Dermis blood vessel endothelial cell (primary cell): ENCODE data around the gene EN2. TPM values are rescaled to one million over a fixed set of nuclear protein-coding genes. Genes with fewer than 3 reads are reported as not detected.

ENCODE experiments used
- DNase-seq: peaks from one replicate; pipeline ENCODE4 v3.0.0; 2010
- total RNA-seq: library from RNA; depleted of rRNA; stranded (reverse); fragments of >200 nt; gene quantifications from 2 replicates; pipeline ENCODE4 v1.2.3, GENCODE V29; 2014

EN2 gene
- total RNA-seq, 1 donor from 2014 or later = not detected

DNA sequence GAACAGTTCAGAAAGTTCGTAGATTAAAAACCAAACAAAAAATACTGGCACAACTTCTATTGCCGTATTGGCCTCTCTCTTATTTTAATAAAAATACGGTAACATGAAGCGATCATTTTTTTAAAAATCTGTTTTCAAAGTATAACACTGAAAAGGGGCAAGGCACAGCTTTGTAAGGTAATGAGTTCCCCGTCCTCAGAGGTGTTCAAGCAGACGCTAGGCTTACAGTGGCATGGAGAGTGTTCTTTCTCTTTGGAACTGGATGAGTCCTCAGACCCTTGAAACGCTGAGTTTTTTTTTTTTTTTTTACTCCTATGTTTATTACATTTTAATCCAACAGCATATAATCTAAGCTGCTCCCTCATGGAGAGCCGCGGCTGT is 7.8 kb downstream of the EN2 start:
- no peak for DNase-seq

DNA sequence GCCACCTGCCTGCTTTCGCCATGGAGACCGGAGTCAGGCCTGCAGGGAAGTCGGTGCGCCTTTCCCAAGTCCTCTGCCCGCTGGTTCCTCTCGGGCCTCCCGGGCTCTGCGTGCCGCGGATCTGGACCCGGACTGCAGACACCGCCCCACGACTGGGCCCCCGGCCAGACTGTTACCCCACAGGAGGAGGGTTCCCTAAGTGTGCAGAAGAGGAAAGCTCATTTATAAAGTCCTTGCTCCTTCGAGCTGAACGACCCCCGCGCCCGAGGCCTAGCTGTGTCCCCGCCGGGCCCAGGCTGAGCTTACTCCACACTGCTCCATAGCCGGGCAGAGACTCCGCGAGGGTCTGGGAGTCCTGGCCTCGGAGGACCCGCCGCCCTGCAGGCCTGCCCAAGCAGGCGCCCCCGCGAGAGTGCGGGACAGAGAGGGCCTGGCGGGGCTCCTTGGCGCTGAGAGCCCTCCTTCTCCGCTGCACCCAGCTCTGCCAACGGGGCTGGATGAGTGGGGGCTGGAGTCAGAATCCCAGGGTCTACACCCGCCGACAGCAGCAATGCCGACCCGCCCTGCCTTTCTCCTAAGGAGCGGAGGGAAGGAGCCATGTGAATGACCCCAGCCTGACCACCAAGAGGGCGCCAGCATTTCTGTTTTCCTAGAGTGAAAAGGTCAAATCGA is 8.3 kb downstream of the EN2 start:
- DNase-seq = no peak

DNA sequence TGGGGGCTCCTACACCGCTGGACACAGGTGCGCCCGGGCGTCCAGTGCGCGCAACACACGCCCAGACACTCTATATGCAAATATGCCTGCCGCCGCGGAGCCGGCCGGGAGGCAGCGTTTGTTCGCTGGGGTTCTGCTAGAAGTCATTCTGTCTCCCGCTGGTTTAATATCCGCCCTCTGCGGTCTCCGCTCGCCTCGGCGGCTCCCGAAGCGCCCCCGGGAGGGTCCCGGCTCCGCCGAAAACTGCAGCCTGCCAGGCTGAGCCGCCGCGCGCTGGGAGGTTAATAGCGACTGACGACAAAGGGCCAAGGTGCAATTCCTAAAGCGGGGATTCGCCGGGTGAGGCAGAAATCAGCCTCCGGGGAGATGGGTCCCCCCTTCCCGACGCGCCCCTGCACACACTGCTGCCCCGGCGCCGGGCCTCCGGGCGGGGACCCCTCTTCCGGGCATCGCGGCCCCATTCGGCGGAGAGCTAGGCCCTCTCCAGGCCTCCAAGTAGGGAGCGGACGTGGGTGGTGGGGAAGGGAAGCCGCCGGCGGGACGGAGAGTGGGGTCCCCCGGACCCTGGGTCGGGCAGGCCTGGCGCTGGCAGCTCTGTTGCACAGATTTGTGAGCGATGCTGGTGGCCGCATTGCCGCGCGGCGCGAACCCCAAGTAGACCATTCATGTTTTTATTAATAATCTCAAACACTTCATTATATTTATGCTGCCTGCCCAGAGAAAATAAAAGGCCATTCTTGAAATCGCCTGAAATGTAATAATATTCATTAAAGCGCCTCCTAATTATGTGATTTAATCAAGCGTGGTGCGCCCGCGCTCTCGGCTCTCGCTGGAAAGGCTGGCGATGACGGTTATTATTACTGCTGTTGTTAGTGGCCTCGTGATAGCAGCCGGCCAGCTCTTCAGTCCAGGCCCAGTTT is 9.1 kb downstream of the EN2 start:
- DNase-seq = no peak

DNA sequence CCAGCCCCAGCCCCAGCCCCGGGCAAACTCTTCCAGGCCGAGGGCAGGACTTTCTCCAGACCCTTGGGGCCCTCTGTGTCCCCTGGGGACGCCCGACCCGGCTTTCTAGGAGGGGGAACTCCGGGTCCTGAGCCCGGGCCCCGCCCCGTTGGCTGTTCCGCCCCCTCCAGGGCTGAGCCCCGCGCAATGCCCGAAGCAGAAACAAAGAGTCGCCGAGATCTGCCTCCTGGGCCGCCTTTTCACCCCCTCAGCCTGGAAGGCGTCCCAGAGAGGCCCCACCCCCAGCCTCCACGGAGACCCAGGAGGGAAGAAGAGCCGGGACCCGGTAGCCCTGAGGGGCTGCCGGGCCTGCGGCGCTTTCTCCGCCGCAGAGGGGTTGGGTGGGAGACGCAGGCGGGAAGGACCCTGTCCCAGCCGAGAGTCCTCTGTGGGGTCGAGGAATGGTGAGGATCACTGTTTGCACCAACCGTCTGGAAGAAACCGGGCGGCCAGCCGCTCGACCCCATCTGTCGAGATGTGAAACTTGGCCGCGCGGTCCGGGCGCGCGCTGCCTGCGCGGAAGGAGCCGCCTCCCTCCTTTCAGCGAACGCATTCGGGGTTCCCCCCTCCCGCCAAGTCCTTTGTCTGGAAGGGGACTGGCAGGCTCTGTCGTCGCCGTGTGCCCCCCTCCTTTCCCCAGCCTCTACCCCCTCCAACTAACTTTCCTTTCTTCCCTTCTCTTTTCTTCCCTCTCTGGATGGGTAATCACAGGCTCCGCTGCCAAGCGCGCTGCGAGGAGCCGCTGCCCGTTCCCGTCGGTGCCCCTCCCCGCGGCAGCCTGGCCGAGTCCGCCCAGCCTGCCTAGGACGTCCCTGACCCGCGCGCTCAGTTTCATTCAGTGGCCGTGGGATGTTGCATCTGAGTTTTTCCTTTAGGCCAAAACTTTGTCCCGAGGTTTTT is 10.2 kb downstream of the EN2 start:
- DNase-seq = no peak

DNA sequence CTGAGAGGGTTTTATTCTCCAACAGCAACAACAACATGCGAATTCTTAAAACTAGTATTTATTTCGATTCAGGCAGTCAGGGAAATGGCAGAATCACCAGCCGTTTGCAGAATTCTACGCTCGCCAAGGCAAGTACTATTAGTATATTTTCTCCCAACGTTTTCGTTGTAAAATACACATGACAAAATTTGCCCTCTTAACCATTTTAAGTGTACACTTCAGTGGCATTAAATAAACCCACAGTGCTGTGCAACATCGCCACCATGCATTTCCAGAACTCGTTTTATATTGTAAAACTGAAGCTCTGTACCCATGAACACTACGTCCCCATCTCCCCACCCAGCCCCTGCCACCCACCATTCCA is 10.8 kb downstream of the EN2 start:
- no peak for DNase-seq

DNA sequence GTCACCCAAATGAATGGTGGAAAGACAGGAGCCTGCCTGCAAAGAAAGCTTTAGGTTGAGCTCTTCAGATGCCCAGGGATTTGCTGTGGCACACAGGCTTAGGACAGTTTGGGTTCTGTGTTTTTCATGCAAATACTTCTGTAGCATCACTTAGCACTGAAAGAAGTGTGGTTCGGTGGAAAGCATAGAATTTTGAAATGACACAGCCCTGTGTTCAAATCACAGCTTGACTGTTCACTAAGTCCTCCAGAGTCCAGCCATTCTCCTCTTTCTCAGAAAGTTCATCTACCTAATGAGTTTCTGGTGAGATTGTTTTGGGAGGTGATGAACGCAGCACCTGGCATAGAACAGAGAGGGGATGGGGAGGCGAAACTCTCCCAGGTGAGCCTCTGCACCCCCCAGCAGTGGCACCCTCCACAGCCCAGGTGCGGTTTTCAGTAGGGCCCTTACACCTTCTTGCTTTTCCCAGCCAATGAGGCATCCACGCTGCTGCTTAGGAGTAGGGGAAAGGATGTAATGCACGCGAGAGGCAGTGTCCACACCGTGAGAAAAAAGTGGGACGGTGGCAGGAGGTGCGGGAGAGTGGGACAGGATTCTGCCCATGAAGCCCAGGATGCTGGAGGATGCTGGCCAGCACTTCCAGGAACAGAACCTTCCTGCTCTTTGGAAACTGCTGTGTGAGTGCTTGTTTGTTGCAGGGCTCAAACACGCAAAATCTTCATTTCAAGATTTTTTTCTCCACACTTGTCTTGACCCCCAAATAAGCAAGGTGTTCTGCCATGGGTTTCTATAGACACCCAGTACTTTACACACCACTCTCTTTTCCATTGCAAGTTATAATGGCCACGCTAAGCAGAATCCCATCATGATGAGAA is 11.6 kb downstream of the EN2 start:
- no peak for DNase-seq

DNA sequence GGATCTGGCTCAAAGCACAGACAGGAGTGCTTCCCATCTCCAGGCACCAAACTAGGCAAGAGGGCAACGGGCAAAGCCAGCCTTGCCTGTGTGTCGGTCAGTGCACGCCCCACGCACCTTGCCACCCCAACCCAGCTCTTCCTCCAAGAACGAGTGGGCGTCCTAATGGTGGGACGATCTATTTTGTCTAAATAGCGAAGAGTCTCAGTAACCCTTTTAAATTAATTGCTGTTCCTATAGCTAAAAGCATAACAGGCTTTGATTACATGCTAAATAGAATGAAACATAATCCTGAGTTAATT is 12.2 kb downstream of the EN2 start:
- no peak for DNase-seq

DNA sequence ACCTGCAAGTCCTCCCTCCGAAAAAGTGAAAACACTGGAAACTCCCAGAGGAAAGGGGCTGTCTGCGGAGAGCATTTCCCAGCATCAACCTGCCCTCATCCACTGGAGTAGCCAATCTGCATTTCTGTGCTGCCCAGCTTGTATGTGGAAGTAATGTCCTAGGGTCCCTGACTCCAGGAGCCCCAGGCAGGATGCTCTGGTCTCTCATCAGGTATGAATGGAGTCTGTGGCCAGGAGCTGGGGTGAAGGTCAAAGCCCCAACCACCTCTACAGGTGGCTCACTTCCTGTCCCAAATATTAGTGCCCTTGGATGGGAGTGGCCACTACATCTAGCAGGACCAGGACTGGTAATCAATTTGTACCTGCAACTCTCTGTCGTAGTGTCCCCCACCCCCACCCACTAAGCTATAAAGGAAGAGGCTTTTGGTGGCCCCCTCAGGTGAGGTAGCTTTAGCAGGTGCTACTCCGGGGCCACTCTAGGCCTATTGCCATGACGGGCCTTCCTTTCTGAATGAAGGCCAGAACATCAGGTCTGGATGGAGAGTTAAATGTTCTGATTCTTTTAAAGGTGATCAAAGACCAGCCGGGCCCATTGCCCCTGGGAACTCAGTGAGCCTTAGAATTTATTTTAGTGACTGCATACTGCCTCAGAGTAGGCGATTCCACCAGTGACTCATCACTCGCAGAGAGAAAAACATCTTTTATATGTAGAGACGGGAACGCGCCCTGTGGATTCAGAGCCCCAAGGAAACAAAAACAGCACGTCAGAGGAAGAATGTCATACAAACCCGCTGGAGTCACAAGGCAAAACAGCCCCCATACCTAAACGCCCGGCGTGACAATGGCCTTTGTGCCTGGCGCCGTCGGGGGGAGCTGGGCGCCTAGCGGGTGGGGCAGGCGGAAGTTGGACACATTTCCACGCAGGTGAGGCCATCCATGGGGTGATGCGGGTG is 13.0 kb downstream of the EN2 start:
- no peak for DNase-seq

DNA sequence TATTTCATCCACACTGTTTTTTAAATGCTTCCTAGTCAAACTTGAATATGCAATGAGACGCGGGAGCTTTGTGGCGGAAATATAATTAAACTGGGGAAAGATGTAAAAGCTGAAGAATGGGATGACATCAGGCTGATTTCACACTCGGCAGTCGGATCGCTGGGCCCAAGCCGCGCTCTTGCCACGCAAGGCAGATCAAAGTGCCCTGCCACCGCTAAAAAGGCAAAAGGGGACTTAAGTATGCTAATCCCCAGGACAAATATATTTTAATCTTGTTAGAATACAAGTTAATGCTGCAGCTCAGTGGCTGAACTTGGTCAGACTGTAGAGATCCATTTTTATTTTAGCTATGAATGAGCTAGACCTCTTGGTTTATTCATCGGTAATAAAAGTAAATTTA is 13.8 kb downstream of the EN2 start:
- no peak for DNase-seq

DNA sequence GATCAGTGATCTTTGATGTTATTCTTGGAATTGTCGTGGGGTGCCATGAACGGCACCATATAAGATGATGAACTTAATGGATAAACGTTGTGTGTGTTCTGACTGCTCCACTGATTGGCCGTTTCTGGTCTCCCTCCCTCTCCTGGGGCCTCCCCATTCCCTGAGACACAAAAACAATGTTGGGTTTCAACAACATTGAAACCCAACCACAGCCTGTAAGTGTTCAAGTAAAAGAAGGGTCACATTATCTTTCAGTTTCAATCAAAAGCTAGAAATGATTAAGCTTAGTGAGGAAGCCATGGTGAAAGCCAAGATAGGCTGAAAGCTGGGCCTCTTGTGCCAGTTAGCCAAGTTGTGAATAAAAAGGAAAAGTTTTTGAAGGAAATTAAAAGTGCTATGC is 19.5 kb downstream of the EN2 start:
- no peak for DNase-seq

DNA sequence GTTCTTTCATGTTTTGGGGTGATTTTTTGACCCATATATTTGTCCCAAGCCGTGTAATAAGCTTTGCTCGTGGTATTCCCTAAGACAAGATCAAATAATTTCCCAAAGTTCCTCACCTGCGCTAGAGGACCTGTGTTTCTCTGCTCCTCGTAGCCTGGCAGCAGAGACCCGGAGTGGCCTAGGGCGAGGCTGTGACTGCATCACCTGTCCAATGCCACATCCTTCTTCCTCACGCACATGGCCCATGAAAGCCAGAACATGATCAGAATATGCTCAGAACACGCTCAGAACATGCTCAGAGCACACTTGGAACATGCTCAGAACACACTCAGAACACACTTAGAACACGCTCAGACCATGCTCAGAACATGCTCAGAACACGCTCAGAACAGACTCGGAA is 23.8 kb downstream of the EN2 start:
- no peak for DNase-seq

DNA sequence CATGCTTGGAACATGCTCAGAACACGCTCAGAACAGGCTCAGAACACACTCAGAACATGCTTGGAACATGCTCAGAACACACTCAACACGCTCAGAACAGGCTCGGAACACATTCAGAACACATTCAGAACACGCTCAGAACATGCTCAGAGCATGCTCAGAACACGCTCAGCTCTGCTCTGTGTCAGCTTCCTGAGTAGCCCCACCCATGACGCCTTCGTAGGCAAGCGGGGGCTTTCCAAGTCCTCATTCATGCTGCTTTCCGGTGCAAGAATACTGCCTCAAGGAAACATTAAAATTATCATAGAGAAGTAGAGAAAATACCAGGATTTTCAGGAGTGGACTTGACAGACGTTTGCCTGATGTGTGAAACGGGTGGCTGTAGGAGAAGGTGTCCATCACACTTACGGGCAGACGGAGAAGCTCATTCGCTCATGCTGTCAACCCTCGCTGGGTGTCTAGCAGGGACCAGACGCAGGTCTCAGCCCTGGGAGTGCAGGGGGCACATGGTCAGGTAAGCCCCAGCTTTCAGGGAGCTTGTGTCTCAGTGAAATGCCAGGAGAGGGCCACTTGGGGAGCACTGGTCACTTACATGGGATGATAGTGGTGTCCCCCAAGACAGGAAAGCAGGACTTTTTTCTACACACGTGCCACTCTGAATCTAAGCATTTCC is 24.7 kb downstream of the EN2 start:
- DNase-seq = no peak

DNA sequence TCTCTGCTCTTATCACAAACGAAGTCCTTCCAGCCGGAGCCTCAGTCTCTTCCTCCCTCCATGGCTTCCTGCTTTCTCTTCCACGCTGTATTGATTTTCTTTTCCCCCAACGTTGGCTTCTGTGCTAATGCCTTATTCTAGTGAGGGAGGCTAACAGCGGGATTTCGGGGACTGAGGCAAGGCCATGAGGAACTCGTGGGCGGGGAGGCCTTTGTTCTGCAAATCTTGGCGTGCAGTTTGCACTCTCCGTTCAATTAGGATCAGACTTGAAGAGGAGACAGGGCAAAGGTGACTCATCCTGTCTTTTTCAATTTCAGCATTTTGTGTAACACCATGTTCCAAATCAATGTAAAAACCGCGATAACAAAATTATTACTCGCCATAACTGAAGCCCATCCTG is 25.3 kb downstream of the EN2 start:
- DNase-seq = no peak

DNA sequence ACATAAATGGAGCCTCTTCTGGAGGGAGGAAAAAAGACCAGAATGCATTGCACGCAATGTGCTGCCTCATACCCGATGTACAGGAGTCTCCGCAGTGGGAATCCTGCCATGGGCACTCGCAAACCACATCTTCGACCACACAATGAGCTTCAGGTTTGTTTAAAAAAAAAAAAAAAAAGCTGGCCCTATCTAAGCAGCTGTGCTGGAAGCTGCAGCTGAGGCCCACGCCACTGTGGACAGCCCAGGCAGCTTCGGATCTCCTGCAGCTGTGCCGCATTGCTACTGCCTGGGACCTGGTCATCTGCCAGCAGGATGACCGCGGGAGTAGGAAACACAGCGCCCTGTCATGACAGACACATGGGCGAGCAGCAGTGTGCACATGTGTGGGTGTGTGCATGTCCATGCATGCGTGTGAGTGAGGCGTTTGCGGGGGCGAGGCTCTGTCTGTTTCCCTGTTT is 26.0 kb downstream of the EN2 start:
- no peak for DNase-seq

DNA sequence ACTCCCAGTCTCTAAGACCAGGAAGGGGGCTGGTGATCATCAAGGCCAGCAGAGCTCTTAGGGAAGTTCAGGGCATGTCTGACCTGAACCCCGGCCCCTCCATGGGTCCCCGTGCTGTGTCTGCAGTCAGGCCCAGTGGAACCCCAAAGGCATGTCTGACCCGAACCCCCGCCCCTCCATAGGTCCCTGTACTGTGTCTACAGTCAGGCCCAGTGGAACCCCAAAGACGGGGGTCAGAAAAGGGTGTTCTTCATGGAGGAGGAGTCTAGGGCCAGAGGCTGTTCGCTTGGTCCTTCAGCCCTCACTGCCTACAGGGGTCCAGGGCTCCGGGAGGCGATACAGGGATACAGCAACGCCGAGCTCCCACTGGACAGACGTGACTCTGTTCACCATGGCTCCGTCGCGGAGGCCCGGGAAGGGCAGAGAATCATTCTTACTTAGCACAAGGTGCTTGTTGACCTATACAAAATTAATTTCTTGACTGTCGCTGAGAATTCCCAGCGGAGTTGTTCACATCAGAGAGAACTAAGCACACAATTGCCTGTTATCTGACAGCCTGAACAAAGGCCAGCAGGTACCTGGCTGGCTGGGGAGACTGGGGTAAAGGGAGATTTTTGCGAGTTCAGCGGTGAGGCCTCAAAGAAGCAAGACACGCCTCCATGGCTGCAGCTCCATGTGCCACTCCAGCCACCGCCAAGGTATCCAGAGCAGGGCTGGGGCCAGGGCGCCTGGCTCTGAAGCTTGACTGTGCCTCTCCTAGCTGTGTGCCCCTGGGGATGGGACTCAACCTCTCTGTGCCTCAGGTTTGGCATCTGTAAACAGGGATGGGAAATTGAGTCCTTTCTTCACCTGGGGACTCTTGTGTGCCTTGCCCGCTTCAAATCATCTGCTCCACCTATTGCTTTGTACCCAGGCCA is 26.8 kb downstream of the EN2 start:
- no peak for DNase-seq

DNA sequence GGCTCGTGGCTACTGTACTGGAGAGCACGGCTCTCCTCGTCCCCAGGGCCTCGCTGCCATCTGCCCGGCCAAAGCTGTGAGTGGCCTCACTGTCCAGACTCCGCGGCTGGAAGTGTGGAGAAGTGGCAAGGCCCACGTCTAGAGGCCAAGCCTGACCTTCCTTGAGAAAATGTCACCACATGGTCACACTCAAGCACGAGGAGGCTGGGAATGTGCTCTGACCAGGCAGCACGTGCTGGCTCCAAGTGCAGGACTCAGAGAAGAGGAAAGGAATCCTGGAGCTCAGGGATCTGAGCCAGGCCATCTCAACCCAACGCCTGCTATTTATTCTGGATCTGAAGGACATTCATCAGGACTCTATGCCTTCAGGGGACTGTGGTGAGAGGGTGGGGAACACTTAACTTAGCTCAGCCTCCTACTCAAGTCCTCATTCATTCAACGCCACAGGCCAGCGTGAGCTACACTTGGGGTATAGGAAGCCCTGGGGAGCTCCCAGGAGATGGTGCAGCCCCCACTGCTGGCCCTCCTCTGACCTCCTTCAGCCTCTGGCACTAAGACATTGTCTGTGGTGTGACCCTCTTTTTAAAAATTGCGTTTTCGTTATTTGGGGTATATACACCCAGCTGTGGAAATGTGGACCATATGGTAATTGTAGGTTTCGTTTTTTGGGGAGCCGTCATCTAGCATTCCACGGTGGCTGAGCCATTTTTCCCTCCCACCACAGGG is 29.0 kb downstream of the EN2 start:
- DNase-seq = no peak

DNA sequence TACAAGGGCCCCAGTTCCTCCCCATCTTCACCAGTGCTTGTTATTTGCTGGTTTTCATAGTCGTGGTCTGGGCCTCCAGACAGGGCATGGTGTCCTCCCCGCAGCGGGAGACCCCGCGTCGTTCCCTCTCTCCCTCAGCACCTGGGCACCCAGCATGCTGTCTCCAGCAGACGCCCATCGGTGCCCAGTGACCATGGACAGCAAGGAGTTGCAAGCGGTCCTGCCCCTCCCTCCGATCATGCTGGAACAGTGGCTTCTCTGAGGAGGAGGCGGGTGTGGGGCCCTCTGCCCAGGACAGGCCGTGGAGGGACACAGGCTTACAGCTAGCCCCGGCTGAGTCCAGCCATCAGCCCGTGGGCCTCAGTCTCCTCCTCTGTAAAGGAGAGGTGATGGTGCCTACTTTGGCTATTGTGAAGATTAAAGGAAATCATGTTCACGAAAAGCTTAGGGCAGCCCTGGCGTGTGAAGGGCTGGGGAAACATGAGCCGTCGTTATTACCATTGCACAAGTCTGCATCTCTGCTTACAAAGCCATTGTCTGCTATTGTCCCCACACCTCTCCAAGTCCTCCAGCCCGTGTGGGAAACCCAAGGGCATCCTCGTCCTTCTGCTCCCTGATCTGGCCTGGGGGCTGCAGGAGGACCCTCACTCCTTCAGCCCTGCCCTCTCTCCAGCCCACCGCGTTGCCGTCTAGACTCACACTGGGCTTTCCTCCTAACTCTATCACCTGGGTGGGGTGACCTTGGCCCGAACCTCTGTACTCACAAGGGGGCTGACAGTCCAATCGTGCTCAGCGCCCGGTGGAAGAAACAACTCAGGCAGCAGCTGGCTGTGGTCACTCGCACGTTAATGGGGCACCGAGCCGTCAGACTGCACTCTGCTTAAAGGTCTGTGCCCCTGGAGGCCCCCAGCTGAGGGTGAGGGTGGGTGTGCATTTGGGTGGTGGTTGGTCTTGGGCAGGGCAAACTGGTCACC is 29.9 kb downstream of the EN2 start:
- DNase-seq = no peak
